Measurements from ENCODE around the gene NUP50.

The NUP50 gene

GRCh38 chr22:45208993-45209838 lies 45.5 kb downstream of the NUP50 start:
- Histone ChIP-seq H3K4me1 (ENCODE audit: control extremely low read depth in 1 of 4, control insufficient read depth in 4 of 4, insufficient read depth in 4 of 4, low read length in 3 of 4) (peaks cover 0 to 13% (median 7%) of the 10 kb centered on the region in 4 experiments), H3K9me3 (ENCODE audit: control extremely low read depth in 1 of 5, control insufficient read depth in 4 of 5, insufficient read depth in 2 of 5, low read depth in 1 of 5, low read length in 4 of 5) (no peaks in the 10 kb centered on the region), H3K36me3 (ENCODE audit: control insufficient read depth in 4 of 4, insufficient read depth in 4 of 4, low read length in 3 of 4) (peaks cover 5 to 65% (median 38%) of the 10 kb centered on the region in 4 experiments), H3K27ac (ENCODE audit: insufficient read depth in 1 of 2, low read depth in 1 of 2, low read length in 2 of 2, poor library complexity in 1 of 2, severe bottlenecking in 2 of 2) (no peak overlapping the region), H3K27me3 (replicated peaks in 2 of 5; ENCODE audit: control insufficient read depth in 4 of 5, insufficient read depth in 5 of 5, low read length in 4 of 5) (no peaks in the 10 kb centered on the region), H3K4me3 (ENCODE audit: control insufficient read depth in 1 of 7, extremely low read depth in 1 of 7, insufficient read depth in 4 of 7, low read depth in 2 of 7, low read length in 6 of 7) (no peak overlapping the region)
- ChIA-PET POLR2A (no interaction called here), CTCF (interaction anchor here (0.9 to 3.7 kb wide), 8 partner anchors 8 to 106 kb away, joined by 3 to 12 read pairs (median 4); no protein-coding TSS in a partner anchor)
- peak in 2 of 3 donors; percentile 14 to 26 for DNase-seq
- WGBS (ENCODE audit: insufficient coverage): 96% methylated on average over 22 of the region's 29 CpGs

- Histone ChIP-seq H3K36me3 (ENCODE audit: control insufficient read depth in 4 of 4, insufficient read depth in 4 of 4, low read length in 3 of 4) (peaks cover 5 to 56% (median 32%) of the 10 kb centered on the region in 4 experiments), H3K4me1 (ENCODE audit: control extremely low read depth in 1 of 4, control insufficient read depth in 4 of 4, insufficient read depth in 4 of 4, low read length in 3 of 4) (peaks cover 0 to 16% (median 7%) of the 10 kb centered on the region in 4 experiments), H3K9me3 (ENCODE audit: control extremely low read depth in 1 of 5, control insufficient read depth in 4 of 5, insufficient read depth in 2 of 5, low read depth in 1 of 5, low read length in 4 of 5) (no peaks in the 10 kb centered on the region), H3K4me3 (ENCODE audit: control insufficient read depth in 1 of 7, extremely low read depth in 1 of 7, insufficient read depth in 4 of 7, low read depth in 2 of 7, low read length in 6 of 7) (no peak overlapping the region), H3K27ac (ENCODE audit: insufficient read depth in 1 of 2, low read depth in 1 of 2, low read length in 2 of 2, poor library complexity in 1 of 2, severe bottlenecking in 2 of 2) (no peak overlapping the region), H3K27me3 (replicated peaks in 2 of 5; ENCODE audit: control insufficient read depth in 4 of 5, insufficient read depth in 5 of 5, low read length in 4 of 5) (no peaks in the 10 kb centered on the region)
- DNase-seq: no peak
- ChIA-PET CTCF (interaction anchor here (2.0 to 3.7 kb wide), 2 partner anchors 10 to 23 kb away, joined by 4 to 12 read pairs; no protein-coding TSS in a partner anchor), POLR2A (no interaction called here)
- WGBS (ENCODE audit: insufficient coverage): 94% methylated on average over 6 of the region's 7 CpGs
Observed at GRCh38 chr22:45210174-45210573, 46.4 kb downstream of the NUP50 start.

GRCh38 chr22:45210577-45210976 lies 46.9 kb downstream of the NUP50 start:
- ChIA-PET CTCF (interaction anchor here (3.7 kb wide), 1 partner anchor 10 kb away, joined by 12 read pairs; no protein-coding TSS in a partner anchor), POLR2A (no interaction called here)
- Histone ChIP-seq H3K27ac (ENCODE audit: insufficient read depth in 1 of 2, low read depth in 1 of 2, low read length in 2 of 2, poor library complexity in 1 of 2, severe bottlenecking in 2 of 2) (no peak overlapping the region), H3K4me3 (ENCODE audit: control insufficient read depth in 1 of 7, extremely low read depth in 1 of 7, insufficient read depth in 4 of 7, low read depth in 2 of 7, low read length in 6 of 7) (no peak overlapping the region), H3K9me3 (ENCODE audit: control extremely low read depth in 1 of 5, control insufficient read depth in 4 of 5, insufficient read depth in 2 of 5, low read depth in 1 of 5, low read length in 4 of 5) (no peaks in the 10 kb centered on the region), H3K36me3 (ENCODE audit: control insufficient read depth in 4 of 4, insufficient read depth in 4 of 4, low read length in 3 of 4) (peaks cover 5 to 52% (median 28%) of the 10 kb centered on the region in 4 experiments), H3K27me3 (replicated peaks in 2 of 5; ENCODE audit: control insufficient read depth in 4 of 5, insufficient read depth in 5 of 5, low read length in 4 of 5) (no peaks in the 10 kb centered on the region), H3K4me1 (ENCODE audit: control extremely low read depth in 1 of 4, control insufficient read depth in 4 of 4, insufficient read depth in 4 of 4, low read length in 3 of 4) (peaks cover 0 to 16% (median 7%) of the 10 kb centered on the region in 4 experiments)
- no peak for DNase-seq
- WGBS (ENCODE audit: insufficient coverage): 90% methylated on average over 11 of the region's 11 CpGs

- no peaks in the 10 kb centered on the region for H3K27me3 ChIP-seq (replicated peaks in 2 of 5; ENCODE audit: control insufficient read depth in 4 of 5, insufficient read depth in 5 of 5, low read length in 4 of 5)
- no peaks in the 10 kb centered on the region for H3K9me3 ChIP-seq (ENCODE audit: control extremely low read depth in 1 of 5, control insufficient read depth in 4 of 5, insufficient read depth in 2 of 5, low read depth in 1 of 5, low read length in 4 of 5)
- ChIA-PET CTCF (interaction anchor here (3.7 kb wide), 1 partner anchor 9 kb away, joined by 12 read pairs; no protein-coding TSS in a partner anchor), POLR2A (no interaction called here)
- no peak overlapping the region for H3K4me3 ChIP-seq (ENCODE audit: control insufficient read depth in 1 of 7, extremely low read depth in 1 of 7, insufficient read depth in 4 of 7, low read depth in 2 of 7, low read length in 6 of 7)
- 94% methylated on average over 8 of the region's 8 CpGs for WGBS (ENCODE audit: insufficient coverage)
- DNase-seq: no peak
- peaks cover 0 to 16% (median 7%) of the 10 kb centered on the region in 4 experiments for H3K4me1 ChIP-seq (ENCODE audit: control extremely low read depth in 1 of 4, control insufficient read depth in 4 of 4, insufficient read depth in 4 of 4, low read length in 3 of 4)
- H3K36me3 ChIP-seq (ENCODE audit: control insufficient read depth in 4 of 4, insufficient read depth in 4 of 4, low read length in 3 of 4): peaks cover 5 to 48% (median 28%) of the 10 kb centered on the region in 4 experiments
- no peak overlapping the region for H3K27ac ChIP-seq (ENCODE audit: insufficient read depth in 1 of 2, low read depth in 1 of 2, low read length in 2 of 2, poor library complexity in 1 of 2, severe bottlenecking in 2 of 2)
Observed at GRCh38 chr22:45210991-45211390, 47.3 kb downstream of the NUP50 start.

- DNase-seq: no peak
- H3K9me3 ChIP-seq (ENCODE audit: control extremely low read depth in 1 of 5, control insufficient read depth in 4 of 5, insufficient read depth in 2 of 5, low read depth in 1 of 5, low read length in 4 of 5): no peaks in the 10 kb centered on the region
- peaks cover 0 to 16% (median 7%) of the 10 kb centered on the region in 4 experiments for H3K4me1 ChIP-seq (ENCODE audit: control extremely low read depth in 1 of 4, control insufficient read depth in 4 of 4, insufficient read depth in 4 of 4, low read length in 3 of 4)
- ChIA-PET CTCF (interaction anchor here (3.7 kb wide), 1 partner anchor 9 kb away, joined by 12 read pairs; no protein-coding TSS in a partner anchor), POLR2A (no interaction called here)
- peaks cover 5 to 44% (median 28%) of the 10 kb centered on the region in 4 experiments for H3K36me3 ChIP-seq (ENCODE audit: control insufficient read depth in 4 of 4, insufficient read depth in 4 of 4, low read length in 3 of 4)
- no peak overlapping the region for H3K4me3 ChIP-seq (ENCODE audit: control insufficient read depth in 1 of 7, extremely low read depth in 1 of 7, insufficient read depth in 4 of 7, low read depth in 2 of 7, low read length in 6 of 7)
- H3K27me3 ChIP-seq (replicated peaks in 2 of 5; ENCODE audit: control insufficient read depth in 4 of 5, insufficient read depth in 5 of 5, low read length in 4 of 5): no peaks in the 10 kb centered on the region
- no peak overlapping the region for H3K27ac ChIP-seq (ENCODE audit: insufficient read depth in 1 of 2, low read depth in 1 of 2, low read length in 2 of 2, poor library complexity in 1 of 2, severe bottlenecking in 2 of 2)
- WGBS (ENCODE audit: insufficient coverage): 96% methylated on average over 8 of the region's 8 CpGs
Observed at GRCh38 chr22:45211435-45211834, 47.7 kb downstream of the NUP50 start.

GRCh38 chr22:45211848-45212247 lies 48.1 kb downstream of the NUP50 start:
- Histone ChIP-seq H3K27ac (ENCODE audit: insufficient read depth in 1 of 2, low read depth in 1 of 2, low read length in 2 of 2, poor library complexity in 1 of 2, severe bottlenecking in 2 of 2) (no peak overlapping the region), H3K36me3 (ENCODE audit: control insufficient read depth in 4 of 4, insufficient read depth in 4 of 4, low read length in 3 of 4) (peaks cover 5 to 43% (median 28%) of the 10 kb centered on the region in 4 experiments), H3K9me3 (ENCODE audit: control extremely low read depth in 1 of 5, control insufficient read depth in 4 of 5, insufficient read depth in 2 of 5, low read depth in 1 of 5, low read length in 4 of 5) (no peaks in the 10 kb centered on the region), H3K4me1 (ENCODE audit: control extremely low read depth in 1 of 4, control insufficient read depth in 4 of 4, insufficient read depth in 4 of 4, low read length in 3 of 4) (peaks cover 0 to 16% (median 7%) of the 10 kb centered on the region in 4 experiments), H3K4me3 (ENCODE audit: control insufficient read depth in 1 of 7, extremely low read depth in 1 of 7, insufficient read depth in 4 of 7, low read depth in 2 of 7, low read length in 6 of 7) (no peak overlapping the region), H3K27me3 (replicated peaks in 2 of 5; ENCODE audit: control insufficient read depth in 4 of 5, insufficient read depth in 5 of 5, low read length in 4 of 5) (no peaks in the 10 kb centered on the region)
- WGBS (ENCODE audit: insufficient coverage): over 99% methylated on average over 14 of the region's 18 CpGs
- POLR2A ChIA-PET: no interaction called here
- CTCF ChIA-PET: no interaction called here
- no peak for DNase-seq

GRCh38 chr22:45212306-45212709 lies 48.6 kb downstream of the NUP50 start:
- no peak overlapping the region for H3K27ac ChIP-seq (ENCODE audit: insufficient read depth in 1 of 2, low read depth in 1 of 2, low read length in 2 of 2, poor library complexity in 1 of 2, severe bottlenecking in 2 of 2)
- WGBS (ENCODE audit: insufficient coverage): 97% methylated on average over 6 of the region's 14 CpGs
- no peak for DNase-seq
- no peaks in the 10 kb centered on the region for H3K27me3 ChIP-seq (replicated peaks in 2 of 5; ENCODE audit: control insufficient read depth in 4 of 5, insufficient read depth in 5 of 5, low read length in 4 of 5)
- H3K9me3 ChIP-seq (ENCODE audit: control extremely low read depth in 1 of 5, control insufficient read depth in 4 of 5, insufficient read depth in 2 of 5, low read depth in 1 of 5, low read length in 4 of 5): no peaks in the 10 kb centered on the region
- H3K4me1 ChIP-seq (ENCODE audit: control extremely low read depth in 1 of 4, control insufficient read depth in 4 of 4, insufficient read depth in 4 of 4, low read length in 3 of 4): peaks cover 0 to 16% (median 7%) of the 10 kb centered on the region in 4 experiments
- POLR2A ChIA-PET: interaction anchor here (0.5 kb wide), 1 partner anchor 554 kb away, joined by 4 read pairs; no protein-coding TSS in a partner anchor
- no peak overlapping the region for H3K4me3 ChIP-seq (ENCODE audit: control insufficient read depth in 1 of 7, extremely low read depth in 1 of 7, insufficient read depth in 4 of 7, low read depth in 2 of 7, low read length in 6 of 7)
- CTCF ChIA-PET: interaction anchor here (0.8 kb wide), 1 partner anchor 51 kb away, joined by 3 read pairs; no protein-coding TSS in a partner anchor
- H3K36me3 ChIP-seq (ENCODE audit: control insufficient read depth in 4 of 4, insufficient read depth in 4 of 4, low read length in 3 of 4): peaks cover 5 to 43% (median 28%) of the 10 kb centered on the region in 4 experiments

Measured in common myeloid progenitor, CD34-positive (primary cell).